AG04449 (cell line): ENCODE data around the gene RPP25.

Experiments
- CTCF ChIA-PET: fragments of 350-600 bp; formaldehyde crosslinking; extraction: SDS; loops from one replicate; lab custom pipeline; 2021; ENCODE audit warnings: antibody characterized with exemption; lab: Yijun Ruan, JAX
- POLR2A ChIA-PET: fragments of 400-600, 350-600 bp; formaldehyde crosslinking; extraction: SDS; loops from one replicate; lab custom pipeline; 2020; ENCODE audit warnings: antibody characterized with exemption, inconsistent platforms; lab: Yijun Ruan, JAX
- DNase-seq: peaks from one replicate; pipeline ENCODE4 v3.0.0-alpha.2; 2010; ENCODE audit warnings: low read depth, low spot score
- H3K4me3 ChIP-seq: 2 replicates; pipeline ENCODE4 v1.5.1; 2011; ENCODE audit warnings: low read depth, mild to moderate bottlenecking, control low read depth, low read length
- CTCF ChIP-seq: IDR thresholded peaks from one replicate; pipeline ENCODE4 v1.5.1; 2011; ENCODE audit warnings: mild to moderate bottlenecking, moderate library complexity, low read length, control low read depth, inconsistent platforms; ENCODE audit not compliant: insufficient read depth; ENCODE audit errors: missing control alignments

The RPP25 gene

DNA sequence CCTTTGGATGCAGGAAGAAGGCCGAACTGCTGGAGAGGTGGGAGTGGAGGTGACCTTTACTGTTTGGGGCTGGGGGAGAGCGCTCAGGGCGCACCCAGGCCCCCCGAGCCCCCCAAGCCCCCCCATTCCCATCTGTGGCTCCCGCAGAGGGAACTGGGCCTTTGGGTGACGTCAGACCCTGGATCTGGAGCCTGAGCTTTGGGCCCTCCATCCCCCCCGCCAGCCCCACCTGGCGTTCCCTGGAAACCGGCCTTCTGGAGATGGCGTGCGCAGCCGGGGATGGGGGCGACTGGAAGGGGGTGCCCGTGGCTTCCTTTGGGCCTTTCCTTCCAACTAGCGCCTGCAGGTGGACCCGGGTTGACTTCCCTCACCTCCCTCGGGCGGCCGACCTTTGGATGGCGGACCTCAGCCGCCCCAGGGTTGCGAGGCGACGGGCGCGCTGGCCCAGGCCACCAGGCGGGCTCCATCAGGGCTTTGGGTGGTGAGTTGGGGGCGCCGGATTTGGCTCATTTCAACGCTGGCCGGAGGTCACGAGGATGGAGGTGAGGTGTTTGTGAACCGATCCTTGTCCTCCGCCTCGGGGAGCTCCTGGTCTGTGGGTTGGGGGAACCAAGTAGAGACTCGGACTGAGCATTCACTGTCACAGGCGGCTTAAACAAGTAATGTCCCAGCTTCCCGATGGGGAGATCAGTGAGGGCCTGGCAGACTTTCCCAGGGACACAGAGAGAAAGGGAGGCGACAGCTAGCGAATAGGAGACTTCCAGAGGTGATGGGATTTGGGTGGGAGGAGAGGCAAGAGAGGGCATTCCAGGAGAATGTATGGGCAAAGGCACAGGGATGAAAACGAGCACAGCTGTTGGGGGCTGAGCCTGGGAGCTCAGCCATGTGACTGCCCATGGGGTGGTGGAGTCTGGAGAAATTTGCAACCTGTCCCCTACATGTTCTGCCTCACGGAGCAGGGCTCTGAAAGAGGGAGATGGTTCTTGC lies 39.5 kb upstream of the RPP25 start:
- ChIA-PET POLR2A (interaction anchor here (0.6 to 1.2 kb wide), 3 partner anchors 27 to 214 kb away, joined by 3 to 4 read pairs (median 3); partner anchors contain the start of genes CSK and PPCDC), CTCF (interaction anchor here (1.2 kb wide), 1 partner anchor 304 kb away, joined by 4 read pairs; no protein-coding TSS in a partner anchor)
- H3K4me3 ChIP-seq, result peak overlapping the region; percentile 73
- no peak for TF ChIP-seq CTCF
- no peak for DNase-seq

GRCh38 chr15:74995182-74995778 lies 38.7 kb upstream of the RPP25 start, which contains the start of gene SCAMP5:
Gene SCAMP5, plus strand, starts transcription at chr15:74995563. Its CDS starts 16,277 bp downstream, at chr15:75011840.
- no peak for TF ChIP-seq CTCF
- peak within 1 kb of the TSS; percentile 73 for H3K4me3 ChIP-seq
- CTCF ChIA-PET, result interaction anchor here (0.6 to 1.2 kb wide), 2 partner anchors 9 to 305 kb away, joined by 3 to 4 read pairs; no protein-coding TSS in a partner anchor
- POLR2A ChIA-PET, result interaction anchor here (0.8 to 1.2 kb wide), 3 partner anchors 20 to 214 kb away, joined by 3 to 4 read pairs (median 3); partner anchors contain the start of genes CSK and PPCDC
- DNase-seq, result peak; percentile 33

- no peak overlapping the region for H3K4me3 ChIP-seq
- CTCF ChIA-PET, result interaction anchor here (0.6 kb wide), 1 partner anchor 10 kb away, joined by 3 read pairs; no protein-coding TSS in a partner anchor
- no peak for DNase-seq
- TF ChIP-seq CTCF, result no peak
- POLR2A ChIA-PET, result interaction anchor here (0.8 to 1.2 kb wide), 3 partner anchors 21 to 213 kb away, joined by 3 to 4 read pairs (median 3); partner anchors contain the start of genes CSK and PPCDC
These were observed 38.1 kb upstream of the RPP25 start for GRCh38 chr15:74994685-74995084.

DNA sequence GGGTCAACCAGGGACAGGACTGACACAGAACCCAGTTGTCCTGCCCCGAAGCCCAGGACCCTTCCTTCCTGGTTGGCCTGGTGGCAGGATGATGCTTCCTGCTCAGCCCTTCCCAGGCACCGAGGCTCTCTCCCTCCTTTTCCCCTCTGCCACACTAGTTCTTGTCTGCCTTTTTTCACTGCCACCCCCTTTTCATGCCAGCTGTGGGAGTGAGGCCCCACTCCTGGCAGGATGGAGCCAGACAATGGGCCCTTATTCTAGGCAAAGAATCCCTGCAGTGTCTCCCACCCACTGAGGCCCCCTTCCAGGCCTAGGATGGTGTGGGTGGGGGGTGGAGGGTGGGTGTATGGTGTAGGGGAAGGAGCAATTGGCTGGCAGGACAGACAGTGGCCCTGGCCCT lies 37.7 kb upstream of the RPP25 start:
- TF ChIP-seq CTCF, result no peak
- ChIA-PET CTCF (no interaction called here), POLR2A (no interaction called here)
- no peak overlapping the region for H3K4me3 ChIP-seq
- no peak for DNase-seq

- ChIA-PET CTCF (no interaction called here), POLR2A (no interaction called here)
These were observed 36.0 kb upstream of the RPP25 start for GRCh38 chr15:74992619-74993018.

More at GRCh38 chr15:74992619-74993018, 36.0 kb upstream of the RPP25 start:
- DNase-seq, result no peak
- TF ChIP-seq CTCF, result no peak
- H3K4me3 ChIP-seq, result no peak overlapping the region
